ENCODE results near the gene PHLDB3. TPM values are rescaled to one million over a fixed set of nuclear protein-coding genes. Genes with fewer than 3 reads are reported as not detected.

Gene PHLDB3
- total RNA-seq, 1 donor from 2014 or later, result 7.8 TPM

DNA sequence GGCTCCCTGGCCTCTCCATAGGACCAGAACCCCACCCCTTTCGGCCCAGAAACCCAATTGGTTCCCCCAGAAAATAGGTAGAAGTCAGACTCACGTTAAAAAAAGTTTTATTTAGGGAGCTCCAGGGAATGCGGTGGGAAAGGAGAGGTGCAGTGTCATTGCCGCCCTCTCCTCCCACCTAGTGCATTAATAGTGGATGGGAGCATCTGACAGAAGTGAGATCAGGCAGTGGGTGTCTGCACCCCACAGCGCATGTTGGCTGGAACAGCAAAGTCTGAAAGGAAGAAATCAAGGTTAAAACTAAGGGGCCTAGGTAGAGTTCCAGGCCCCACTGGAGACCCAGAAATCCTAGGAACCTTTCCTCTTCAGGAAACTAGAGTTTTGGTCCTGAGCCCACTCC lies 2.1 kb upstream of the PHLDB3 start:
- Histone ChIP-seq H3K27me3 (ENCODE audit: low read depth) (no peaks in the 10 kb centered on the region), H3K36me3 (peaks cover 32% of the 10 kb centered on the region), H3K9me3 (no peaks in the 10 kb centered on the region), H3K4me1 (peaks cover 23% of the 10 kb centered on the region), H3K4me3 (no peak overlapping the region), H3K27ac (no peak overlapping the region)
- intact Hi-C loops (cut with DNase I), result no loop called here
- TF ChIP-seq, protein P1, sequence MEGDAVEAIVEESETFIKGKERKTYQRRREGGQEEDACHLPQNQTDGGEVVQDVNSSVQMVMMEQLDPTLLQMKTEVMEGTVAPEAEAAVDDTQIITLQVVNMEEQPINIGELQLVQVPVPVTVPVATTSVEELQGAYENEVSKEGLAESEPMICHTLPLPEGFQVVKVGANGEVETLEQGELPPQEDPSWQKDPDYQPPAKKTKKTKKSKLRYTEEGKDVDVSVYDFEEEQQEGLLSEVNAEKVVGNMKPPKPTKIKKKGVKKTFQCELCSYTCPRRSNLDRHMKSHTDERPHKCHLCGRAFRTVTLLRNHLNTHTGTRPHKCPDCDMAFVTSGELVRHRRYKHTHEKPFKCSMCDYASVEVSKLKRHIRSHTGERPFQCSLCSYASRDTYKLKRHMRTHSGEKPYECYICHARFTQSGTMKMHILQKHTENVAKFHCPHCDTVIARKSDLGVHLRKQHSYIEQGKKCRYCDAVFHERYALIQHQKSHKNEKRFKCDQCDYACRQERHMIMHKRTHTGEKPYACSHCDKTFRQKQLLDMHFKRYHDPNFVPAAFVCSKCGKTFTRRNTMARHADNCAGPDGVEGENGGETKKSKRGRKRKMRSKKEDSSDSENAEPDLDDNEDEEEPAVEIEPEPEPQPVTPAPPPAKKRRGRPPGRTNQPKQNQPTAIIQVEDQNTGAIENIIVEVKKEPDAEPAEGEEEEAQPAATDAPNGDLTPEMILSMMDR (IDR thresholded peaks at IDR 0.05), result no peak
- DNase-seq, result no peak
- no peak for ATAC-seq

GRCh38 chr19:43505941-43506340 lies 1.4 kb upstream of the PHLDB3 start:
- DNase-seq (no peak), ATAC-seq (no peak)
- Histone ChIP-seq H3K4me1 (peaks cover 23% of the 10 kb centered on the region), H3K9me3 (no peaks in the 10 kb centered on the region), H3K36me3 (peaks cover 27% of the 10 kb centered on the region), H3K4me3 (no peak overlapping the region), H3K27ac (no peak overlapping the region), H3K27me3 (ENCODE audit: low read depth) (no peaks in the 10 kb centered on the region)
- intact Hi-C loops (cut with DNase I), result no loop called here
- TF ChIP-seq, protein P1 (IDR thresholded peaks at IDR 0.05), result no peak

DNA sequence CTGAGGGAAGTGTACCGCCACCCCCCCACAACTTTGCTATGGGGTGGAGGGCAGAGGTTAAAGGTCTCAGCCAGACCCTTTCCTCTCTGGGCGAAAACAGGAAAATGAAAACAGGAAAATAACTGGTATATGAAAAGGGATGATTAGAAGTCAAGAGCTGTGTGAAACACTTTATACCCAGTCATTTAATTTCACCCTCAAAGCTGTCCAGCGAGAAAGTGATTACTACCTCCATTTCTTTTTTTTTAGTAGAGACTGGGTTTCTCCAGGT lies 575 bp upstream of the PHLDB3 start:
- H3K27me3 ChIP-seq (ENCODE audit: low read depth), result no peaks in the 10 kb centered on the region
- intact Hi-C loops (cut with DNase I), result no loop called here
- DNase-seq (no peak), ATAC-seq (no peak)
- TF ChIP-seq, protein P1 (IDR thresholded peaks at IDR 0.05), result no peak
- no peak overlapping the region for H3K4me3 ChIP-seq
- no peaks in the 10 kb centered on the region for H3K9me3 ChIP-seq
- no peak overlapping the region for H3K27ac ChIP-seq
- H3K36me3 ChIP-seq, result peaks cover 20% of the 10 kb centered on the region
- peaks cover 23% of the 10 kb centered on the region for H3K4me1 ChIP-seq

DNA sequence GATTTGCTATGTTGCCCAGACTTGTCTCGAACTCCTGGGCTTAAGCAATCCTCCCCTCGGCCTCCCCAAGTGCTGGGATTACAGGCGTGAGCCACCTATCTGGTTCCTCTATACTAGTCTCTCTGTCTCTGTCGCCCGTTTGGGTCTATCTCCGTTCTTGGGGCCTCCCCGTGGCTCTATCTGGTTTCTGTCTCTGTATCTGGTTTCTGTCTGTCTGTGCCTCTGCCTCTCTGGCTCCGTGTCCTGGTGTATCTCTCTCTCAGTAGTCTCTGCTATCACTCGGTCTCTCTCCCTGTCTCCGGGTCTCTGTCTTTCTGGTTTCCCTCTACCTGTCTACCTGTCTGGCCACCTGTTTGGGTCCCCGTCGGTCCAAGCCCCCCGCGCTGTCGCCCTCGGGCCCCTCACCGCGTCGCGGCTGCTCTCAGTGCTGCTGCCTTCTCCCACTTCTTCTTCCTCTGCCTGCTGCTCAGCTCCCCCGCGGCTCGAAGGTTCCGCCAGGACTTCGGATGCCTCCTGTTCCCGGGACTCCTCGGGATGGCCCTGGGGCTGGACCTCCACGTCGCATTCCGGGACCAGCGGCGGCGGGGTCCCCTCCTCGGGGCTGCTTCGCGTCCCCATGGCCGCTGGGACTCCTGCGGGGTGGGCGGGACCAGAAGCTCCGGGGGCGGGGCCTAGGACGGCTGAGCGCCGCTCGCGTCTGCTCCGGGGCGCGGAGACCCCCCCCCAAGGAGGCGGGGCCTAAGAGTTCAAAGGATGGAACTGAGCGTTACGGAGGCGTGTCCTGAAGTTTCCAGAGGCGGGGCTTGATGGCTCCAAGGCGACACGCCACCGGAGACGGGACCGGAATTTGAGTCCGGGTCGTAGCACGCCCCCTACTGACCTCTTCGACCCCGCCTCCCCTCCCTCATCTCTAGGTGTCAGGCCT lies 783 bp downstream of the PHLDB3 start:
- intact Hi-C loops (cut with DNase I), result no loop called here
- peaks cover 23% of the 10 kb centered on the region for H3K4me1 ChIP-seq
- peak overlapping the region; percentile 80 for H3K27ac ChIP-seq
- TF ChIP-seq, protein P1 (IDR thresholded peaks at IDR 0.05), result no peak
- H3K27me3 ChIP-seq (ENCODE audit: low read depth), result no peaks in the 10 kb centered on the region
- H3K9me3 ChIP-seq, result no peaks in the 10 kb centered on the region
- H3K4me3 ChIP-seq, result peak overlapping the region; percentile 77
- peaks cover 10% of the 10 kb centered on the region for H3K36me3 ChIP-seq
- ATAC-seq (peak; percentile 98), DNase-seq (peak; percentile 98)

- Histone ChIP-seq H3K4me3 (peak overlapping the region; percentile 77), H3K4me1 (peaks cover 23% of the 10 kb centered on the region), H3K36me3 (peaks cover 3% of the 10 kb centered on the region), H3K9me3 (no peaks in the 10 kb centered on the region), H3K27me3 (ENCODE audit: low read depth) (no peaks in the 10 kb centered on the region), H3K27ac (no peak overlapping the region)
- ATAC-seq, result no peak
- TF ChIP-seq, protein P1 (IDR thresholded peaks at IDR 0.05), result no peak
- no peak for DNase-seq
- intact Hi-C loops (cut with DNase I), result no loop called here
Observed at GRCh38 chr19:43502419-43502976, 2.0 kb downstream of the PHLDB3 start.

Data from lower lobe of right lung (tissue), 2 donors.